ENCODE data around the gene ELFN1.

GRCh38 chr7:1741751-1742554, 71.9 kb downstream of the ELFN1 start:
- TF ChIP-seq, protein P1, sequence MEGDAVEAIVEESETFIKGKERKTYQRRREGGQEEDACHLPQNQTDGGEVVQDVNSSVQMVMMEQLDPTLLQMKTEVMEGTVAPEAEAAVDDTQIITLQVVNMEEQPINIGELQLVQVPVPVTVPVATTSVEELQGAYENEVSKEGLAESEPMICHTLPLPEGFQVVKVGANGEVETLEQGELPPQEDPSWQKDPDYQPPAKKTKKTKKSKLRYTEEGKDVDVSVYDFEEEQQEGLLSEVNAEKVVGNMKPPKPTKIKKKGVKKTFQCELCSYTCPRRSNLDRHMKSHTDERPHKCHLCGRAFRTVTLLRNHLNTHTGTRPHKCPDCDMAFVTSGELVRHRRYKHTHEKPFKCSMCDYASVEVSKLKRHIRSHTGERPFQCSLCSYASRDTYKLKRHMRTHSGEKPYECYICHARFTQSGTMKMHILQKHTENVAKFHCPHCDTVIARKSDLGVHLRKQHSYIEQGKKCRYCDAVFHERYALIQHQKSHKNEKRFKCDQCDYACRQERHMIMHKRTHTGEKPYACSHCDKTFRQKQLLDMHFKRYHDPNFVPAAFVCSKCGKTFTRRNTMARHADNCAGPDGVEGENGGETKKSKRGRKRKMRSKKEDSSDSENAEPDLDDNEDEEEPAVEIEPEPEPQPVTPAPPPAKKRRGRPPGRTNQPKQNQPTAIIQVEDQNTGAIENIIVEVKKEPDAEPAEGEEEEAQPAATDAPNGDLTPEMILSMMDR (IDR thresholded peaks at IDR 0.05) = no peak
- TF ChIP-seq POLR2A (IDR thresholded peaks at IDR 0.05) = no peak

All from uterus (tissue), 2 donors.